Glomerular endothelial cell (primary cell): Measurements from ENCODE around the gene LCN12. TPM values are rescaled to one million over a fixed set of nuclear protein-coding genes. Genes with fewer than 3 reads are reported as not detected.

Source experiments
- DNase-seq: peaks from one replicate; pipeline ENCODE4 v3.0.0-alpha.2; 2011; ENCODE audit warnings: low read depth, low spot score; ENCODE audit errors: extremely low read depth
- total RNA-seq: library from RNA; depleted of rRNA; stranded (reverse); fragments of >200 nt; gene quantifications from 2 replicates; pipeline ENCODE4 v1.2.3, GENCODE V29; 2015

LCN12 gene
- total RNA-seq: not detected in 2 replicates

- no peak for DNase-seq
These were observed at the start of gene LCN12 for GRCh38 chr9:136951541-136952320. Gene LCN12, plus strand, starts transcription at chr9:136952273. Its CDS starts 55 bp downstream, at chr9:136952328.

GRCh38 chr9:136903041-136903554 is 49.0 kb upstream of the LCN12 start:
- no peak for DNase-seq

GRCh38 chr9:136906266-136906665 is 45.8 kb upstream of the LCN12 start:
- DNase-seq: no peak

GRCh38 chr9:136907011-136907914 is 44.8 kb upstream of the LCN12 start:
- DNase-seq: no peak

- DNase-seq: no peak
These were observed 41.7 kb upstream of the LCN12 start for GRCh38 chr9:136910197-136910900.

- no peak for DNase-seq
These were observed 41.2 kb upstream of the LCN12 start for GRCh38 chr9:136910901-136911245.

- DNase-seq: no peak
These were observed 38.2 kb upstream of the LCN12 start for GRCh38 chr9:136913701-136914438.

- no peak for DNase-seq
These were observed 36.3 kb upstream of the LCN12 start for GRCh38 chr9:136915632-136916329.

GRCh38 chr9:136916330-136917184 is 35.5 kb upstream of the LCN12 start:
- no peak for DNase-seq

- no peak for DNase-seq
These were observed 34.2 kb upstream of the LCN12 start for GRCh38 chr9:136917902-136918301.

GRCh38 chr9:136920069-136920468 is 32.0 kb upstream of the LCN12 start:
- no peak for DNase-seq

GRCh38 chr9:136920734-136921231 is 31.3 kb upstream of the LCN12 start:
- DNase-seq: no peak

GRCh38 chr9:136921307-136921706 is 30.8 kb upstream of the LCN12 start:
- no peak for DNase-seq

GRCh38 chr9:136921718-136922117 is 30.4 kb upstream of the LCN12 start:
- DNase-seq: no peak

GRCh38 chr9:136922540-136922939 is 29.5 kb upstream of the LCN12 start:
- no peak for DNase-seq

- no peak for DNase-seq
These were observed 28.2 kb upstream of the LCN12 start for GRCh38 chr9:136923881-136924280.

GRCh38 chr9:136925414-136926153 is 26.5 kb upstream of the LCN12 start:
- no peak for DNase-seq

GRCh38 chr9:136926154-136926704 is 25.8 kb upstream of the LCN12 start:
- DNase-seq: no peak
